HCT116 (cell line): ENCODE data around the gene STRBP. TPM values are rescaled to one million over a fixed set of nuclear protein-coding genes. Genes with fewer than 3 reads are reported as not detected.

Experiments
- ATAC-seq: fragments of 200-7000 bp; cut with Tn5 transposase; 2 replicates; pipeline ENCODE4 v1.9.1; 2020; ENCODE audit warnings: mild to moderate bottlenecking, moderate library complexity
- BruUV-seq: library from RNA; stranded (reverse); fragments of 400-500 nt; replicated peaks from 2 replicates; lab custom pipeline; 2021; lab: Mats Ljungman, UMichigan
- CTCF ChIA-PET: fragments of 300-600 bp; sonication (Branson Sonifier 250); formaldehyde crosslinking; loops from one replicate; lab custom pipeline; 2021; ENCODE audit warnings: antibody characterized with exemption; lab: Charles Lee
- POLR2A ChIA-PET: fragments of 300-600, 350-600 bp; sonication (Branson Sonifier 250); formaldehyde crosslinking; loops from one replicate; lab custom pipeline; 2021; ENCODE audit warnings: antibody characterized with exemption; lab: Charles Lee
- RAD21 ChIA-PET, 2 experiments: fragments of 300-600 bp; sonication (Branson Sonifier 250); formaldehyde crosslinking; loops; one replicate each; lab custom pipeline; 2023; ENCODE audit warnings: low total read pairs in 2 of 2; ENCODE audit not compliant: uncharacterized antibody in 2 of 2, unreplicated experiment in 2 of 2, low non-redundant PET in 1 of 2; lab: Charles Lee
- DNase-seq: peaks from one replicate; pipeline ENCODE4 v3.0.0-alpha.2; 2010; ENCODE audit warnings: low read depth, low spot score
- H2AFZ ChIP-seq: fragments of 200-600 bp; shearing (Covaris generic), sonication (generic); 2 replicates; pipeline ENCODE4 v1.6.1; 2017; ENCODE audit warnings: low read depth, mixed run types, mixed read lengths, antibody characterized with exemption, low read length; ENCODE audit not compliant: poor library complexity, severe bottlenecking
- H3K27ac ChIP-seq: 2 replicates; pipeline ENCODE4 v1.5.1; 2012; ENCODE audit warnings: low read depth, low read length
- H3K27me3 ChIP-seq: fragments of 200-600 bp; sonication (generic); 2 replicates; pipeline ENCODE4 v1.6.1; 2016; ENCODE audit warnings: mixed run types, low read length, mixed read lengths; ENCODE audit not compliant: insufficient read depth
- H3K36me3 ChIP-seq, 2 experiments: fragments of 200-500 bp in 1 of 2; fragments of 200-600 bp in 1 of 2; sonication (Bioruptor generic) in 1 of 2; sonication (generic) in 1 of 2; 2 replicates each; pipeline versions ENCODE4 v1.5.1 to v1.6.1; 2014 to 2016; ENCODE audit warnings: low read length in 2 of 2, inconsistent platforms in 1 of 2, mixed read lengths in 1 of 2, mixed run types in 1 of 2; ENCODE audit not compliant: insufficient read depth in 2 of 2, control insufficient read depth in 1 of 2
- H3K4me1 ChIP-seq, 2 experiments: fragments of 200-600 bp in 1 of 2; sonication (generic) in 1 of 2; 2 replicates each; pipeline versions ENCODE4 v1.5.1 to v1.6.1; 2012 to 2017; ENCODE audit warnings: low read length in 2 of 2, inconsistent platforms in 1 of 2, mild to moderate bottlenecking in 1 of 2, mixed read lengths in 1 of 2, mixed run types in 1 of 2, moderate library complexity in 1 of 2; ENCODE audit not compliant: insufficient read depth in 2 of 2, control insufficient read depth in 1 of 2
- H3K4me2 ChIP-seq: fragments of 200-600 bp; sonication (generic); 2 replicates; pipeline ENCODE4 v1.6.1; 2017; ENCODE audit warnings: mixed run types, low read length, mixed read lengths
- H3K4me3 ChIP-seq, 2 experiments: fragments of 200-600 bp in 1 of 2; sonication (generic) in 1 of 2; replicated peaks in 1 of 2; 2 replicates each; pipeline ENCODE4 v1.5.1; 2011 to 2016; ENCODE audit warnings: low read length in 2 of 2, control low read depth in 1 of 2, low read depth in 1 of 2, mild to moderate bottlenecking in 1 of 2, mixed read lengths in 1 of 2, mixed run types in 1 of 2
- H3K79me2 ChIP-seq: fragments of 200-600 bp; sonication (generic); 2 replicates; pipeline ENCODE4 v1.6.1; 2017; ENCODE audit warnings: mild to moderate bottlenecking, mixed run types, low read length, moderate library complexity, mixed read lengths; ENCODE audit not compliant: insufficient read depth
- H3K9ac ChIP-seq: fragments of 200-600 bp; sonication (generic); 2 replicates; pipeline ENCODE4 v1.6.1; 2016; ENCODE audit warnings: low read length, mixed read lengths
- H3K9me2 ChIP-seq: fragments of 200-600 bp; sonication (generic), shearing (Covaris generic); 2 replicates; pipeline ENCODE4 v1.6.1; 2017; ENCODE audit warnings: mixed run types, mild to moderate bottlenecking, moderate library complexity; ENCODE audit not compliant: insufficient read depth
- H3K9me3 ChIP-seq, 2 experiments: fragments of 200-500 bp in 1 of 2; fragments of 200-600 bp in 1 of 2; sonication (Bioruptor generic) in 1 of 2; sonication (generic) in 1 of 2; 2 replicates each; pipeline ENCODE4 v1.6.1; 2014 to 2017; ENCODE audit warnings: low read length in 2 of 2, mixed read lengths in 2 of 2, inconsistent platforms in 1 of 2, low read depth in 1 of 2, mild to moderate bottlenecking in 1 of 2, mixed run types in 1 of 2, moderate library complexity in 1 of 2; ENCODE audit not compliant: control insufficient read depth in 1 of 2, insufficient read depth in 1 of 2
- H4K20me1 ChIP-seq: fragments of 200-600 bp; sonication (generic), shearing (Covaris generic); 2 replicates; pipeline ENCODE4 v1.6.1; 2017; ENCODE audit warnings: mixed run types, mild to moderate bottlenecking, moderate library complexity; ENCODE audit not compliant: insufficient read depth
- ATF3 ChIP-seq: IDR thresholded peaks from 2 replicates; pipeline ENCODE4 v1.6.1; 2012
- CBX3 ChIP-seq: IDR thresholded peaks from 2 replicates; pipeline ENCODE4 v1.6.1; 2012; ENCODE audit warnings: low read depth
- EZH2phosphoT487 ChIP-seq: fragments of 200-600 bp; IDR thresholded peaks from 2 replicates; pipeline ENCODE4 v1.6.1; 2018; ENCODE audit warnings: antibody characterized with exemption, borderline replicate concordance
- FOSL1 ChIP-seq: IDR thresholded peaks from 2 replicates; pipeline ENCODE4 v1.6.1; 2012; ENCODE audit warnings: low read depth
- POLR2A ChIP-seq: IDR thresholded peaks from 2 replicates; pipeline ENCODE4 v1.7.0; 2011; ENCODE audit warnings: borderline replicate concordance; ENCODE audit not compliant: insufficient read depth, insufficient read length; ENCODE audit errors: extremely low read depth
- POLR2AphosphoS5 ChIP-seq: IDR thresholded peaks from 2 replicates; pipeline ENCODE4 v1.6.1; 2011; ENCODE audit warnings: mild to moderate bottlenecking, low read depth, low read length, moderate library complexity
- RAD21 ChIP-seq: IDR thresholded peaks from 2 replicates; pipeline ENCODE4 v1.6.1; 2012; ENCODE audit warnings: low read depth, mild to moderate bottlenecking
- REST ChIP-seq: IDR thresholded peaks from 2 replicates; pipeline ENCODE4 v1.6.1; 2012; ENCODE audit warnings: low read depth
- SP1 ChIP-seq: IDR thresholded peaks from 2 replicates; pipeline ENCODE4 v1.6.1; 2012; ENCODE audit warnings: low read depth
- TCF7L2 ChIP-seq: IDR thresholded peaks from 2 replicates; pipeline ENCODE4 v1.7.0; 2011; ENCODE audit warnings: borderline replicate concordance, inconsistent platforms; ENCODE audit not compliant: insufficient read depth, insufficient read length; ENCODE audit errors: extremely low read depth
- YY1 ChIP-seq: IDR thresholded peaks from 2 replicates; pipeline ENCODE4 v1.6.1; 2011; ENCODE audit warnings: low read length, low read depth, moderate library complexity, mild to moderate bottlenecking; ENCODE audit not compliant: insufficient replicate concordance; ENCODE audit errors: extremely low read depth
- ZBTB33 ChIP-seq: IDR thresholded peaks from 2 replicates; pipeline ENCODE4 v1.6.1; 2011; ENCODE audit warnings: mild to moderate bottlenecking, low read length, moderate library complexity; ENCODE audit not compliant: insufficient replicate concordance; ENCODE audit errors: extremely low read depth
- ZFX ChIP-seq: fragments of 450-650 bp; IDR thresholded peaks from 2 replicates; pipeline ENCODE4 v1.6.1; 2017
- ZNF274 ChIP-seq: fragments of 200-500 bp; sonication (Bioruptor generic); IDR thresholded peaks from 2 replicates; pipeline ENCODE4 v1.6.1; 2014; ENCODE audit warnings: mild to moderate bottlenecking, low read depth, low read length, inconsistent platforms
- intact Hi-C: fragments of 100-400 bp; cut with micrococcal nuclease; formaldehyde crosslinking; loops from 2 replicates; pipeline ENCODE4 v1.10.0; 2022
- total RNA-seq: library from RNA; stranded (reverse); gene quantifications from one replicate; pipeline ENCODE4 v1.2.1, GENCODE V29; 2021; ENCODE audit not compliant: unreplicated experiment

STRBP gene
- total RNA-seq, 1 experiment from 2014 or later, result 30.4 TPM

GRCh38 chr9:123261006-123261677 lies 7.2 kb downstream of the STRBP start:
- BruUV-seq, result no TSS peak
- ATAC-seq, result no peak

More at GRCh38 chr9:123261006-123261677, 7.2 kb downstream of the STRBP start:
- CTCF ChIA-PET, result no interaction called here
- Histone ChIP-seq H3K9me2 (no peaks in the 10 kb centered on the region), H3K27me3 (no peaks in the 10 kb centered on the region), H3K4me2 (no peak overlapping the region), H3K4me1 (peaks cover 0 to 4% of the 10 kb centered on the region in 2 experiments; a peak in 1 of 4 replicates), H2AFZ (no peak overlapping the region), H3K9ac (no peak overlapping the region), H3K79me2 (peaks cover 74% of the 10 kb centered on the region), H3K9me3 (no peaks in the 10 kb centered on the region), H4K20me1 (peaks cover 9% of the 10 kb centered on the region; the same call in 1 of the 2 replicates), H3K4me3 (no peak overlapping the region), H3K36me3 (no peaks in the 10 kb centered on the region), H3K27ac (no peak overlapping the region)
- RAD21 ChIA-PET, result no interaction called here
- TF ChIP-seq RAD21, result no peak
- TF ChIP-seq ZBTB33, result no peak
- TF ChIP-seq SP1, result no peak
- no peak for TF ChIP-seq EZH2phosphoT487
- no peak for TF ChIP-seq POLR2A
- no peak for TF ChIP-seq ATF3
- no peak for TF ChIP-seq ZNF274
- no peak for TF ChIP-seq ZFX
- TF ChIP-seq TCF7L2, result no peak
- TF ChIP-seq POLR2AphosphoS5, result no peak
- TF ChIP-seq CBX3, result no peak
- TF ChIP-seq REST, result no peak
- TF ChIP-seq YY1, result no peak
- no peak for TF ChIP-seq FOSL1
- intact Hi-C loops, result no loop called here
- POLR2A ChIA-PET, result no interaction called here
- no peak for DNase-seq
